Activated CD8-positive, alpha-beta memory T cell treated with anti-CD3 and anti-CD28 coated beads for 36 hours (primary cell): ENCODE results near the gene CAMTA1. TPM values are rescaled to one million over a fixed set of nuclear protein-coding genes. Genes with fewer than 3 reads are reported as not detected.

Experiments used
- CTCF ChIA-PET: fragments of 350-600 bp; sonication (Branson Sonifier 250); formaldehyde crosslinking; loops from one replicate; lab custom pipeline; 2021; ENCODE audit warnings: antibody characterized with exemption; lab: Charles Lee
- POLR2A ChIA-PET: fragments of 350-600 bp; sonication (Branson Sonifier 250); formaldehyde crosslinking; loops from one replicate; lab custom pipeline; 2021; ENCODE audit warnings: antibody characterized with exemption; lab: Charles Lee
- total RNA-seq, 2 experiments: library from RNA; stranded (reverse); gene quantifications; one replicate each; pipeline ENCODE4 v1.2.3, GENCODE V29; 2021

CAMTA1 gene
- total RNA-seq, 2 experiments from 2014 or later, result 66.5 to 72.5 TPM

DNA sequence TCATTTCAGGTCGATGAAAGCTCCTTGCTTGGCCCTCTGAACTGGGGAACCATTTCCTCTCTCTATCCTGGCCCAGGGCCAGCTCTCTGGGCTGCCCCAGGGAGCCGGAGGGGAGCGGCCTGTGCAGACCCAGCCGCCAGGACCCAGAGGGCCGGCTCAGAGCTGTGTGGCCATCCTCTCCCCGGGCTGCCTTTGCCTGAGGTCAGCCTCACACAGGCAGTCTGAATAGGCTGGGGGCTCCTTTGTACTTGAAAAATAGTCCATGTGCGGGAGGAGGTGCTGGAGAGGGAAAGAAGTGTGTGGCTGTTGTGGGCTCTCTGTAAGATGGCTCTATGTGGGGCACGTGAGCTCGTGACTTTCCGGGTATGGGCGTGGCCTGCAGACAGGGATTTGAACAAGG lies 710.7 kb downstream of the CAMTA1 start:
- POLR2A ChIA-PET, result no interaction called here
- CTCF ChIA-PET, result no interaction called here

DNA sequence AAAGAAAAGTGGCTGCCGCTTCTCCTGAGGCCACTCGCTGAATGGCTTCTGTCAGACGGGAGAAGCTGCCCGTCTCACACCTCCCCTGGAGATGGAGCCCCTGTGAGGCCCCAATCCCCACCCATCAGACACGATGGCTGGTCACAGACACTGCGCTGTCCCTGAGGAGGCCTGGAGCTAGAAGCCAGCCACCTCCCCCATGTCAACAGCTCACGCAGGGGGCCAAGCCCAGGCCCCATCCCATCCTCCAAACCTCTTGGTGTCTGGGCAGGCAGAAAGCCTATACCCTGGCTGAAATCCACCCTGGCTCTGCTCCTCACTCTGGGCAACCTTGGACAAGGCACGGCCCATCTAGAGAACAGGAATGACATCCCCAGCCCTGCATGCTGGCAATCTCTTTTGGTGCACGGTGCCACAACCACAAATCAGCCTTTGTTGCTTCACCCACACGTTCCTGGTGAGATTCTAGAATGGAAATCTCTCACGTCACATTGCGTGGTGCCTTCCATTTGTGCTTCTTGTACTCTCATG lies 711.9 kb downstream of the CAMTA1 start:
- ChIA-PET CTCF (no interaction called here), POLR2A (no interaction called here)

DNA sequence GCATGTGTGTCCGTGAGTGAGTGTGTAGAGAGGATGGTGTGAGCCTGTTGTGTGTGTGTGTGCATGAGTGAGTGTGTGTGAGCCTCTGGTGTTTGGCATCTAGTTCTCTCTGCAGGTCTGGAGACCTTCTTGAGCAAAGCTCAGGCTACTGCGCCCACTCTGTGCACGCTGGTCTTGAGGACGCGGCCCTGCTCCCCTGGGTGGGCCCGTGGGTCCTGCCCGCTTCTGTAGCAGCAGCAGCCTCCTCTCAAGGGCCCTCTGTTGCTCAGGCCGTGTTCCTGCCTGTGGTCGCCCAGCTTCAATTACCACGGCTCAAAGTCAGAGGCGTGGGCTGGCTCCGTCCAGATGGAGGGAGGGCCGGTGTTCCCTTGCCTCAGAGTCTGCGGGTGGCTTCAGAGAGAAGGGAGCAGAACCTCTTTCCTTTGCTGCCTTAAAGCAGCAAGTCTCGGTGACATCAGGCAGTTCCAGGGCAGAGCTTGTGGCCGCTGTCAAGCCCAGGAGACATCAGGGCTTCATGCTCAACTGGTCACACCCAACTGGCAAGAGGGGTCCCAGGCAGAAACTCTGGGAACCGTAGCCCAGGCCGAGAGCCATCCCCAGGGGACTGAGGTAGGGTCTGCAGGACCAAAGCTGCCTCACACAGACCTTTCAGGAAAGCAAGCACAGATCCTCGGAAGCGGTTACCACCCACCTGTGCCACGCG lies 715.3 kb downstream of the CAMTA1 start:
- ChIA-PET CTCF (no interaction called here), POLR2A (no interaction called here)

DNA sequence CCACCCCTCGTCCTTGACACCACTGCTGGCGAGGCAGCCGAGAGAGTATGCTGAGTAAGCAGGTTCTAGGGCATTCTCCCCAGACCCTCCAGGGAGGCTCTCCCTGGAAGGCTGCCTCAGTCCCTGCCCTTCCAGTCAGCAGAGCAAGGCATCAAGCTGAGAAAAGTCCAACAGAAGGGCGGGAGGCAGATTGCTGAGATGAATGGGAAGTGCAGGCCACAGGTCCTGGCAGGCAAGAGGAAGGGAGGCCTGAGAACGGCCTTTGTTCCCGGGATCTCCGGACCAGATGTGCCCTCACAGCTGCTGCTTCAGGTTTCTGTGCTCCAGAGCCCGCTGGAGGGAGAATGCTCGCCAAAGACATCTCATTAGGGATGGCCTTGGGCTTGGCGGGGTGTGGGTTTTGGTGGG lies 715.8 kb downstream of the CAMTA1 start:
- POLR2A ChIA-PET, result no interaction called here

GRCh38 chr1:7501723-7502603 lies 716.7 kb downstream of the CAMTA1 start:
- ChIA-PET POLR2A (no interaction called here), CTCF (no interaction called here)

More for the DNA sequence above, 715.8 kb downstream of the CAMTA1 start:
- CTCF ChIA-PET, result no interaction called here

GRCh38 chr1:7503691-7504437 lies 718.6 kb downstream of the CAMTA1 start:
- POLR2A ChIA-PET, result no interaction called here
- CTCF ChIA-PET, result no interaction called here

- ChIA-PET POLR2A (no interaction called here), CTCF (no interaction called here)
These were observed 719.1 kb downstream of the CAMTA1 start for GRCh38 chr1:7504438-7504720.

GRCh38 chr1:7505094-7505770 lies 720.0 kb downstream of the CAMTA1 start:
- POLR2A ChIA-PET, result no interaction called here

GRCh38 chr1:7505771-7506453 lies 720.7 kb downstream of the CAMTA1 start:
- CTCF ChIA-PET, result no interaction called here
- POLR2A ChIA-PET, result no interaction called here

More at GRCh38 chr1:7505094-7505770, 720.0 kb downstream of the CAMTA1 start:
- CTCF ChIA-PET, result no interaction called here

- ChIA-PET POLR2A (no interaction called here), CTCF (no interaction called here)
These were observed 721.4 kb downstream of the CAMTA1 start for GRCh38 chr1:7506454-7507284.

DNA sequence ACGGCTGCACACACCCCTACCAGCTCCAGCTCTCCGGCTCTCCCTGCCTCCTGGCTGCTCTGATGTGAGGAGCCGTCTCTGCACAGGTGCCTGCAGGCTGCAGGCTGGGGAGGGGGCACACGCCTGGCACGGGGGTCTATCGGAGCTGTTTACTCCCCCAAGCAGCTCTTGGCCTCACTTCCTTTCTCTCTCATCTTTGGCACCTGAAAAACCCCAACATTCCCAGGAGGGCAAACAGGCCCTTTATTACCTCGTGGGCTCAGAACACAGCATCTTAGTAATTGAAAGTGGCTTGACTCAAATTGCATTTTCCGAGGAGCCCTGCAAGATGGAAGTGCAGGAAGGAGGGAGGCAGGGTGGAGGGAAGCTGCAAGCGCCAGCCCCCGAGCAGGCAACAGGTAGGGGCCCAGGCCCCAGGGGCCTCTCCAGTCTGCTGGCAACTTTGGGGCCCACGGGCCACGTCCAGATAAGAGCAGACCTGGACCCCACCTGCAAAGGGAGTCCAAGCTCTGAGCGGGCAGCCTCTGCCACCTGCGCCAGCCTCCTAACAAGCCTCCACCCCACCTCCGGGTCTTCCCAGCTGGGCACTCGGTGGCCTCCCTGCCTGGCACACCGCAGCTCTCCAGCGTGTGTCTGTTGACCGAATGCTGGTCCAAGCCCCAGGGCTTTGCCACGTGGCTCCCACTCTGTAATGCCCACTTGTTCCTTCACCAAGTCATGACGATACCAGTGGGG lies 722.2 kb downstream of the CAMTA1 start:
- ChIA-PET POLR2A (no interaction called here), CTCF (no interaction called here)

- ChIA-PET POLR2A (no interaction called here), CTCF (no interaction called here)
These were observed 723.0 kb downstream of the CAMTA1 start for GRCh38 chr1:7508052-7508933.

- POLR2A ChIA-PET, result no interaction called here
These were observed 723.8 kb downstream of the CAMTA1 start for GRCh38 chr1:7508934-7509519.

DNA sequence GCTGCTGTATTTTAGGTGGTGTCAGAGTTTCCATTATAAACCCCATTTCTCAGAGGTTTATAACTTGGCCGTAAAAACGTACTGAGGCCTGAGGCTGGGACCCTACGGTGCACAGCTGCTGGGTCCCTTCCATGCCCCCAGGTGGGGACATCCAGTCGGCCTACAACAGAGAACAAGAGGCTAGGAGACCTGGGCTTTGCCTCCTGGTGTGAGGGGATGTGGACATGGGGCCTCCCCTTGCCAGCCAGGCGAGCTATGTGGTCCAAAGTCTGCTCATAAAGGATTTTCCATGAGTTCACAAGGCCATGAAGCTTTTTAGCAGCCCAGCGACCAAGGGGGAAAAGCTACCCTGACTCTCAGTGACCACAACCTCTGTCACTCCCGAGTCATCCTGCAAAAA lies 724.3 kb downstream of the CAMTA1 start:
- CTCF ChIA-PET, result no interaction called here
- POLR2A ChIA-PET, result no interaction called here

More at GRCh38 chr1:7508934-7509519, 723.8 kb downstream of the CAMTA1 start:
- CTCF ChIA-PET, result no interaction called here

DNA sequence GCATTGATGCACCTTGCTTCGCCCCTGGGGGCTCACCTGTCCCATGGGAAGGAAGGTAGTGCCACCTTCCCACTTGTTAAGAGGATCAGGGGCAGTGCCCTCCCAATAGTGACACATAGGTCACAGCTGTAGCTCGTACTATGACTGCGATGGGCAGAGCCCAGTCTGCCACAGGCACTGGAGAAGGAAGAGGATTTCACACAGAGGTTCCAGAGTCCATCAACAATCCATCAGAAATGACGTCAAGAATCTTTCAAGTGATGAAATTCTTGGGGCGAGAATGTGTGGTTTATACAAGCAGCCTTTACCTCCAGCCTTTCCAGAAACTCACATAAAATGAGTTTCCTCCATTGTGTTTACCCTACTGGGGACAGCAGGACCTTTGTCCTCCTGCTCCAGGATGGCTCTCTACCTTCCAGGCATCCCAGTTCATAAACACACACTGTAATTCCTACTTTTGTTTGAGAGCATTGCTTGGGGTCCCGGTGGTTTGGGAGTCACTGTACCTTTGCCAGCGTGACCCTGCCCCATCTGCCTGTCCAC lies 725.2 kb downstream of the CAMTA1 start:
- CTCF ChIA-PET, result no interaction called here

GRCh38 chr1:7511381-7511780 lies 726.1 kb downstream of the CAMTA1 start:
- ChIA-PET POLR2A (no interaction called here), CTCF (no interaction called here)

More for the DNA sequence above, 725.2 kb downstream of the CAMTA1 start:
- POLR2A ChIA-PET, result no interaction called here
